NCI-H2196 (cell line): Measurements from ENCODE around the gene NUTM2B.
"Not testable (repeated sequence)": the region's sequence is repeated elsewhere in the genome, so short reads cannot be mapped to it uniquely, and the experiment has no call there.

Experiments
- DNase-seq: peaks from one replicate; lab custom pipeline; 2025; ENCODE audit not compliant: unreplicated experiment; lab: John Stamatoyannopoulos, UW

Gene NUTM2B

DNA sequence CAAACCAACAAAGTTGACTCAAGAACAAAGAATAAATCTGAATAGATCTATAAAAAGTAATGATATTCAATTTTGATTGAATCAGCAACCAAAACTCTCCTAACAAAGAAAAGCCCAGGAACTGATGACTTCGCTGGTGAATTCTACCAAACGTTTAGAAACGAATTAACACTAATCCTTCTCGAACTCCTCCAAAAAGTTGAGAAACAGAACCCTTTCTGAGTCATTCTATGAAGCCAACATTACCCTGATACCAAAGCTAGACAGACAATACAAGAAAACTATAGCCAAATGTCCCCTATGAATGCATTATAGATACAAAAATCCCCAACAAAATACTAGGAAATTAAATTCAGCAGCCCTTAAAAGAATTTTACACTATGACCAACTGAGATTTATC lies 17.0 kb downstream of the NUTM2B start:
- not testable (repeated sequence) for DNase-seq

DNA sequence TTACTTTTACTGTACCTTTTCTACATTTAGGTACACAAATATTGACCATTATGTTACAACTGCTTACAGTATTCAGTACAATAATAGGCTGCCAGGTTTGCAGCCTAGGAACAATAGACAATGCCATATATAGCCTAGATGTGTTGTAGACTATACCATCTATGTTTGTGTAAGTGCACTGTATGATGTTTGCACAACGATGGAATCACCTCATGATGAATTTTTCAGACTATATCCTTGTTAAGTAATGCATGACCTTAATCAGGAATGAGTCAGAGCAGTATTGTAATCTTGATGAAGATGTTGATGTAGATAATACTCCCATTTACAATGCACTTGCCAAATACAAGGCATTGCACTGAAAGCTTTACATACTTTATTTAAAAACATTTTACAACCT lies 23.6 kb downstream of the NUTM2B start:
- not testable (repeated sequence) for DNase-seq

DNA sequence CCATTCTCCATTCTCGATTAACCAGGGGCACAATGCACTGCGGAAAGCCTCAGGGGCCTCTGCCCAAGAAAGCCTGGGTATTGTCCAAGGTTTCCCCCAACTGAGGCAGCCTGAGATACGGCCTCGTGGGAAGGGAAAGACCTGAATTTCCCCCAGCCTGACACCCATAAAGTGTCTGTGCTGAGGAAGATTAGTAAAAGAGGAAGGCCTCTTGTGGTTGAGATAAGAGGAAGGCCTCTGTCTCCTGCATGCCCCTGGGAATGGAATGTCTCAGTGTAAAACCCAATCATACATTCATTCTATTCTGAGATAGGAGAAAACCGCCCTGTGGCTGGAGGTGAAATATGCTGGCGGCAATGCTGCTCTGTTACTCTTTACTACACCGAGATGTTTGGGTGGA lies 41.8 kb downstream of the NUTM2B start:
- not testable (repeated sequence) for DNase-seq

DNA sequence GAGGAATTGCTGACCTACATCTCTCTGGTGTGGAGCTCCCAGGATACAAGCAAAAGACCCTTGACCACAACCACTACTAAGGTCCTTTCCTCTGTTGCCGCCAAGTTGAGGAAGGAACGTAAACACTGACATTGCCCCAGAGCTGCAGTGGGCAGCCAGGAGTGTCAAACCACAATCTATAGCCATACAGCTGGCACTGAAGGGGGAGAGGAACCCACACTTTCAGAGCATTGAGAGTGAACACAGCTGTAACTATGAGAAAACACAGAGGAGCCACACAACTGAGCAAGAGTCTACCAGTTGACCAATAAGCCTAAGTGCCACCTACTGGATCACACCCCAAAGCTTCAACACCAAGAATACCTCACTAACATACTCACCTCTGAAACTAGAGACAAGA lies 45.5 kb downstream of the NUTM2B start:
- not testable (repeated sequence) for DNase-seq

- not testable (repeated sequence) for DNase-seq
Observed at GRCh38 chr10:79753601-79754000, 50.6 kb downstream of the NUTM2B start.

DNA sequence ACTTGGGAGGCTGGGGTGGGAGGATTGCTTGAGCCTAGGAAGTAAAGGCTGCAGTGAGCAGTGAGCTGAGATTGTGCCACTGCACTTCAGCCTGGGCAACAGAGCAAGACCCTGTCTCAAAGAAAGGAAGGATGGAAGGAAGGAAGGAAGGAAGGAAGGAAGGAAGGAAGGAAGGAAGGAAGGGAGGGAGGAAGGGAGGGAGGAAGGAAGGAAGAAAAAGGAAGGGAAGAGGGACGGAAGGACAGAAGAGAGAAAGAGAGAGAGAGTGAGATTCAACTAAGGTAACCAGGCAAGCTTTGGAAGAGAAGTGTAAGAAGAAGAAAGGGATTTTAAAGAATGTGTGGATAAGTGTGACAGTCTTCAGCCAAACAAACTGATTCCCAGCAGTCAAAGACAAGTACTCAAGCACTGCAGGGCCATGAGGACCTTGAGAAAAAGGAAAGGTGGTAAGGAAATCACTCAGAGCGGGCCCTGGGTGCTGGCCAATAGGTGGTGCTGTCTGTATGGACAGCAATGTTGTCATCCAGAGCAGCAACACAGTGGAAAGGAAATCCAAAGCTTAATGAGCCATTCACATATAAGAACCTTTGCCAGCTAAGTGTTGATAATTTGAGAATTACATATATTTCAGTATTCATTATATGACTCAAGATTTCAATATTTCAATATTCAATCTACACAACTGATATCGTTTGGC lies 55.4 kb downstream of the NUTM2B start:
- not testable (repeated sequence) for DNase-seq
